HT-29 (cell line): ENCODE data around the gene PC. TPM values are rescaled to one million over a fixed set of nuclear protein-coding genes. Genes with fewer than 3 reads are reported as not detected.

ENCODE experiments used
- DNase-seq: peaks from one replicate; pipeline ENCODE4 v3.0.0-alpha.2; 2015; ENCODE audit warnings: low spot score
- total RNA-seq: library from RNA; depleted of rRNA; stranded (reverse); fragments of >200 nt; shearing (Covaris generic); gene quantifications from 2 replicates; pipeline ENCODE4 v1.2.3, GENCODE V29; 2014

Gene PC
- total RNA-seq, 1 experiment from 2014 or later = 48.8 TPM

DNA sequence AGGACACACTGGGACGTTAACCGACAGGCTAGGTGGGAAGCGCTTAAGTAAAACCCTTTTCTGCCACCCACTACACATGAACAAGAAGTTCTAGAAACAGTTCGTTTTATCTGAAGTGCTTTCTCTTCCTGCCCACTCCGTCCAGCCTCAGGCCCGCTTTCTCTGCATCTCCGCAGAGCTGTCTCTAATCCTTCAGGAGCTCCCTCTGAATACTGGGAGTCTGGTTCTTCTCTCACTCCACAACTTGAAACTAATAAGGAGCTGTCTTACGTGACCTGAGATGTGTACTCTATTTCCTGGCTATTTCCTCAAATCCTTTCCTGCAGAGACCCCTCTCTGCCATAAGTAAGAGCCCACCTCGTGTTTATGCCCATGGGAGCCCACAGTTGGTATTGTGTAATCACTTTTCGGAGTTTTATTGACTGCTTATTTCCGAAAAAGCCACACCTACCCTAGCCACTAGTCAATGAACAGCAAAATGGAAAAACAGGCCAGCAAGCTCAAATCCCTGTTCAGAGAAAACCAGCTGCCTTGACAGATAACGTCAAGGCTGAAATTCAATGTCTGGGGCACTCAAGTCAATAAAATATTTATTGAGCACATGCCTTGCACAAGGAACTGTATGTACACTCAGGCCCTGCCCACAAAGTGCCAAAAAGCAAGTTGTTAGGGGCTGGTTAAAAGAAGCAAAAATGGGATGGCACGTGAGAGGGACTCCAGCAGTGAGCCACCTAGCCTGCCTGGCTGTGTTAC, 4.9 kb downstream of the PC start:
- DNase-seq = no peak

DNA sequence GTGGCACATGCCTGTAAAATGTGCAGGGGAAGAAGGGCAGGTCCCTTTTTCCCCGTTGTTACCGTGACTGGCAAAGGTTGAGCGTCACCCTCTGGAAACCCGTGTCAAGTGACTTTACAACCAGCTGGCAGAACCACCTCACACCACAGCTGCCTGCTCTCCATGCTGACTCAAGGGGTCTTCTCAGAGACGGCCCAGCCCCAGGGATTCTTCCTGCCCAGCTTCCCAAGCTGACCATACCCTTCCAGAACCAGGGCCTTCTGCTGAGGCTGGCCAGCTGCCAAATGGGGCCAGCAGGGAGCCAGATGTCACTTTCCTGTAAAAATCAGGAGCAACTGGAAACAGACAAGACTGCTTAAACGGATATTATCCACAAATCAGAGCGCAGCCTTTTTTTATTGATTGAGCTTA, 6.3 kb downstream of the PC start:
- DNase-seq = peak; percentile 14

DNA sequence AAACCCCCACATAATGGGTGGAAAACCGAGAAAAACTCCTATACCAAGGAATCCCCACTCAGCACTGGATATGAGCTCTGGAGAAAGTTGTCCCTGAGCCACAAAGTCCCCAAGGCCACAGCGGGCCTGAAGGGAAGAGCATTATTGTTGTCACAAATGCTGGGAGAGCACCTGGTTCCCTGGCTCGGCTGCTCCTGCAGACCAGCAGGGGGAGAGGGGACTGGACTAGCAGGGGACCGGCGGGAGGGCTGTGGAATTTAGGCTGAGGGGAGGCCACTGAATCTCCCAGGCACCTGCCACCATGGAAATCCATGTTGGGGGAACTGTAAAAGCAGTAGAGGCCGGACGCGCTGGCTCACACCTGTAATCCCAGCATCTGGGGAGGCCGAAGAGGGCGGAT, 7.0 kb downstream of the PC start:
- no peak for DNase-seq

DNA sequence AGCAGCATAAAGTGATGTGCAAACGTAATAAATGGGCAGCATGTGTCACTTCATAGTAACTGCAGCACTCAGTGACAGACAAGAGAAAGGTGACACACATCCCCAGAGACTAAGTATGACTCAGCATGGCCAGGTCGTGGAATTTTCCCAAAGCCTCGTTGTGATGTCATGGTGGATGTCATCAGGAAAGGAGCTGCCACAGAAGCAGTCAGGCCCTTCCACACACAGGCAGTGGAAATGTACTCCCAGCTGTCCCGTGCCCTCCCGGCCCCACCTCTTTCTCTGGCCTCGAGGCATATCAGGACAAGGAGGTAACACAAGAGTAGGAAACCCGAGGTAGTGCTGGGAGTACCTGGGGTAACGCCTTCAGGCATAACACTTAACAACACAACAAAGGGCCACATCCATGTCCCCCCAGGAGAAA, 8.1 kb downstream of the PC start:
- DNase-seq = peak; percentile 82

DNA sequence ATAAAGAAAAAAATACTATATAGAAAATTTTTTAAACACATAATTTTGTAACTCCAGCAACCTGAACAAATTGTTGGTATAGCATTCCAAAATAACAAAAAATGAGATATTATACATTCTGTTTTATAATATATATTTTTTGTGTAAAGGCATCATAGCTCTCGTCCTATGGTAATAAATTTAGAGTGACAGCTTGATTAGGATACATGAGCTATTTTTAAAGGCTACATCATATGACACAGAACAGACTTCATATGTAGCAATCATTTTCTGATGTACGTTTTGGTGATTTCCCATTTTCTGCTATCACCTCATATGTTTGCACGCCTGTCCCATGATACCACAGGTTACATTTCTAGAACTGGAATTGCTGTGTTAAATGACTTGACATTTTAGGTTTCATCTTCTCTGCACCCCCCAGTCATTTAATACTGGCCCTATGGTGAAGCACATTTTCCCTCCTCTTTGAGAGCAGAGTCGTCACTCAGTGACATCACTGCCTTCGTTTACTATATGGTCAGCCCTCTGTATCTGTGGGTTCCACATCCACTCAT, 19.5 kb downstream of the PC start:
- no peak for DNase-seq

DNA sequence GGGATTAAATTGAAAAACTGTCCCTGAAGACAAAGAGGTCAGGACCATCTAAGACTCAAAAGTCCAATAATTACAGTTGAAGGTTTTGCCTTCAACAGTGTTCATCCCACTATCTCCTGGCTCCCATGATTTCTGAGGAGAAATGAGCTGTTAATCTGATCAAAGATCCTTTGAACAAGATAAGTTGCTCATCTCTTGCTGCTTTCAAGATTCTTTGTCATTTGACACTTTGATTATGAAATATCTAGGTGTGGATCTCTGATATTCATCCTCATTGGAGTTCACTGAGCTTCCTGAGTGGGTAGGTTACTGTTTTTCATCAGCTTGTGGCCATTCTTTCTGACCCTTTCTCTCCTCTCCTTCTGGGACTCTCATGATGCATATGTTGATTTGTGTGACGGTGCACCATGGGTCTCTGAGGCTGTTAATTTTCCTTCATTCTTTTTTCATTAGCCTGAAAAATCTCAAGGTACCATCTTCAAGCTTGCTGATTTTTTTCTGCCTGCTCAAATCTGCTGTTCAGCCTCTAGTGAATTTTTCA, 20.9 kb downstream of the PC start:
- DNase-seq = no peak

DNA sequence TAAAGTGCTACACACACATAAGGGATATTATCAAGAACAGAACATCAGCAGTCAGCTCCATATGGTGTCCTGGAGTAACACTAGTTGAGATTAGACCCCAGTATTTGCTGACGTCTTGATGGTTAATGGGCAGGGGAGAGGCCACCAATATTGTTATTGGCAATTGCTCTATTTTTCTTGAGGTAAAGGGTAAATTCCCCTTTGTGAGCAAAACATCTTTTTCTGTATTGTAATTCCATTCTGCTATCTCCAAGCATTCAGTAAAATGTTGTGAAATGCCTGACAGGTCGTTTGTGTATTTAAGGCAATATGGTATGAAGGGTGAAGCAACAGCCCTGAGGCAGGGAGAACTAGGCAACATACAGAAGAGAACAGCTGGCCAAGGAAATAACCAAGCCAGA, 21.9 kb downstream of the PC start:
- no peak for DNase-seq

DNA sequence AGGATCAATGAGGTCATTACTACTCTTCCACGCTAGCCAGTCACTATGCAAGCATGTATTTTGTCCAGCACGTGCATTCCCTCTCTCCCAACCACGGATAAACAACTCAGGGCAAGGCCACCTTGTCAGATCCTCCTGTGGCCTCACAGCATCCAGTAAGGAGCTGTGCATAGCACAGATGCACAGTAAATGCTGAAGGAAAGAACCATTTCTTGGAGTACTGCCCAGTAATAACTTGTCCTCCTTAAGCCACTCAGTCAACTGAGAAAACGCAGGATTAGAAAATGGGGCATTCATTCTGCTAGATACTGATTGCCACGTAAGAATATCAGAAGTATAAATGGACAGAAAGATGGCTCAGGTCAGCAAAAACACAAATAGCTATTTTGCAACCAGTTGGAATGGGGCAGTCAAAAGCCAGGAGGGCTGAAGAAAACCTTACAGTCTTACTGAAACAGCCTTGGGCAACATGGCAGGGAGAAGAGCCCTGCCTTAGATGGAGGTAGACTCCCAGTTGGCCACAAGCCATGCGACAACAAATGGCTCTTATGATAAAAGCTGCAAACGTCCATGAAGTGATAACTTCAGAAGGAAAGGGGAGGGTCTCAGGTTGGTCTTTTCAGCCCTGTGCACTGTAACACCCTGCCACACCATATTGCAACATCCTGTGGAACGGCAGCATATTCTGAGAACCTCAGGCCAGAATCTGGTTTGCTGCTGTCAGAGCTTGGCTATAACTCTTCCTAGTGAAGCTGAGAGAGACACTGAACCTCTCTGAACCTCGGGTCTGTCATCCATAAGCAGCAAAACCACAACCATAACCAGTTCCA, 23.0 kb downstream of the PC start:
- DNase-seq = no peak

DNA sequence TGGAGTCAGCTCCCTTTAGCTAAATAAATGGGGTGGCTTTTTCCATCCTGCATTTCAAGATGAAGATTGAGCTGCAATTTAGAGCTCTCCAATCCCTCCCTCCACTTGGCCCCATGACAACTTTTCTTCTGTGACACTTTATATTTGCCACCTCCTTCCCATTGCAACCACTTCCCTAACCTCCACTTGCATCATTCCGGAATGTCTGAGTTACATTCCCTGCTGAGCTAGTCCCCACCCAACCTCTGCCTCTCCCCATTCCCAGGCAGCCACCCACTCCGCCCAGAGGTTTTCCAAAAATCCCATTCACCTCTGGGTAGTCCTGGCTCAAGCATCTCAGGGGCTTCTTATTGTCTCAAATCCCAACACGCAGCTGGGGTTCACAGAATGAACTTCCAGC, 24.7 kb downstream of the PC start:
- no peak for DNase-seq

DNA sequence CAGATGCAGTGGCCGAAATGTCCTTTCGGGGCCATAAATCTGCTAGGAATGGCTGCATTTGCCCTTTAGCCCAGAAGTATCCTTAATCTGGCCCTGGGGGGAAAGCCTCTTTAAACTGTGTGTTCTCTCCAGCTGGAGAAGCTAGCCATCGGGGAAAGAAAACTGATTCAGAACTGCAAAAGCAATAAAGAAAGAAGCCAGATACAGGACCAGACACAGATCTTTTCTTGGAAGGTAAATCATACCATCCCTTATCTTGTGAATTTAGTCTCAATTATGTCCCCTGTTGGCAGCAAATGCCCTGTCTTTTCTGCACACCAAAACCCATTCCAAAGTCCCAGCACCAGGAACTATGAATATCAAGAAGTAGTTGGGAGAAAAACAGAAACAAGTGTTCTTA, 25.6 kb downstream of the PC start:
- no peak for DNase-seq

DNA sequence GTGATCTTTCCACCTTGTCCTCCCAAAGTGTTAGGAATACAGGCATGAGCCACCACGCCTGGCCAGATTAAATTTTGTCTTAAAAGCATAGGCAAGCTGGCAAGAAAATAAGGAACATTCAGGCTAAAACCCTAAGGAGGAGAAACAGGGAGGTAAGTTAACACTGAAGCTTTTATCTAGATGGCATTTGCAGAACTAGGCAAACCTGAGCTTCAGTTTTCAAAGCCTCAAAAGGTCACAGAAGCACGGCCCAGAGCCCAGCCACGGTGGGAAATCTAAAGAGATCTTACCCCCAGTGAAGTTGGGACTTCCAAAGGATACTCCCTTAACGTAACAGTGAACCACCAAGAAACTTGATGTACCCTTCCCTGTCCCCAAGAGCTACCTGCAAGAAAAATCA, 28.4 kb downstream of the PC start:
- DNase-seq = no peak

DNA sequence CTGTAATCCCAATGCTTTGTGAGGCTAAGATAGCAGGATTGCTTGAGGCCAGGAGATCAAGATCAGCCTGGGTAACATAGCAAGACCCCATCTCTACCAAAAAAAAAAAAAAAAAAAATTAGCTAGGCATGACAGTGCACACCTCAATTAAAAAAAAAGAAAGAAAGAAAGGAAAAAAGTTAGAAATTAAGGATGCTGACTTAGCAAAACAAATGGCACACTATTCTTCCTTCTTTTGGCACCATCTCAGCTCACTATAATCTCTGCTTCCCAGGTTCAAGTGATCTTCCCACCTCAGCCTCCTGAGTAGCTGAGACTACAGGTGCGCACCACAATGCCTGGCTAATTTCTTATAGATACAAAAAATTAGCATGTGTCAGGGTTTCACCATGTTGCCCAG, 33.9 kb downstream of the PC start:
- no peak for DNase-seq

DNA sequence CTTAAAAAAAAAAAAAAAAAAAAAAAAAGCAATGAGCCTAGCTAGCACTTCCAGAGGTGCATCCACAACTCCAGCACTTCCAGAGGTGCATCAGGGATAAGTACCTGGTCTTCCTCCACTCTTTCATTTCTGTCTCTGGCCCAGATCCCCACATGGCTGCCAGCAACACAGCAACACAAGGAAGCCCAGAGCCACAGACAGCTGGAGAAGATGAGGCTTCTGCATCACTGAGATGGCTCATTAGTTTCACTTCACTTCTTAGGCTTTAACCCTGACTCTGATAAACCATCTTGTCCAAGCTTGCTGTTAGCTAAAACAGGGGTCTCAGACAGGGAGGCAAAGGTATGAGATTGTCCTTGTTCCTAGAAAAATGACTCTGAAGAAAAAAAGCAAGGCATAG, 35.6 kb downstream of the PC start:
- no peak for DNase-seq

DNA sequence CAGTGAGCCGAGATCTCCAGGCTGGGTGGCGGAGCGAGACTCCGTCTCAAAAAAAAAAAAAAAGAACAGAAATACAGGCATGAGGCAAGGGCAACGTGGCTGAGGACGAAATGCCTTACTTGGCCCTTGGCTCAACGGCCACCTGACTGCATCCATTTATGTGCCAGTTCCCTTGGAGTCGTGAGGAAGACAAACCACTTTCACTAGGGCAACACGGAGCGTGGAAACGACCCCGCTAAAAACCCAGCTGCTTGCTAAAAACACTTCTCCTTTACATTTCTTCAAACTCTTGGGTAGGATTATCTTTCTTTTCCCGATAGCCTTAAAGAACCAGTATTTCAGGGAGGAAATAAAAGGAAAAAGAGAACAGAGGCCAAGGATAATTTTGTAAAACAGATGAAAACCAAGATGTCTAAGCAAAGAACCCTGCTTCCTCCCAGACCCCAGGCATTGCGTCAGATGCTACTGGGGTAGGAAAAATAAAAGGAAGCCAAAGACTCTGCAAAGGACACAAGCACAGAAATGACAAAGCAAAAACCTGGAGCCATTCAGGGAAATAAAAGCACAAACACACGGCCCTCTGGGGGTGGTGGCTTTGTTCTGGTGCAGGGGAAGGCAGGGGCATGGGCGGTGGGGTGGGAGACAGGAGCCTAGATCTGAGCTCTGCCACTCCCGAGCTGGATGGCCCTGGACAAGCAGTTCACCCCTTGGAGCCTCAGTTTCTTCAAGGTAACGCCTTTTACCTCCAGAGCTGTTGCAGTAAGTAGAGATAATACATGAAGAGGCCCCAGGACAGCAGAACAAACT, 37.0 kb downstream of the PC start:
- DNase-seq = no peak

DNA sequence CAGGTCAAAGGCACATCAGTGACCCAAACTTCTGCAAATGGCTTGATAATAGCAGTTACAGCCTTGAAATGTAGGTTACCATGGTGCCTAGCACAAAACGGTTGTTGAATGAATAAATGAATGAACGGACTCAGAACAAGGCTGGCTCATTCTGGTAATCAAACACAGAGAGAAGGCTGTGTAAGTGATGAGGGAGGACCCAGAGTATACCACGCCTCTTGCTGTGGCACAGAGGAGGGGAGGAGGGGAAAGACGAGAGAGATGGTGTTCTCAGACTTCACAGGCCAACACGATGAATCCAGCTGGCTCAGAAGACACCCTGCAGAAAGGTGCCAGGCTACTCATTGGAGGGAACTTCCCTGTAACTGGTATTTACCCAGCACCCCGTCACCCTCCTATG, 38.3 kb downstream of the PC start:
- DNase-seq = no peak

DNA sequence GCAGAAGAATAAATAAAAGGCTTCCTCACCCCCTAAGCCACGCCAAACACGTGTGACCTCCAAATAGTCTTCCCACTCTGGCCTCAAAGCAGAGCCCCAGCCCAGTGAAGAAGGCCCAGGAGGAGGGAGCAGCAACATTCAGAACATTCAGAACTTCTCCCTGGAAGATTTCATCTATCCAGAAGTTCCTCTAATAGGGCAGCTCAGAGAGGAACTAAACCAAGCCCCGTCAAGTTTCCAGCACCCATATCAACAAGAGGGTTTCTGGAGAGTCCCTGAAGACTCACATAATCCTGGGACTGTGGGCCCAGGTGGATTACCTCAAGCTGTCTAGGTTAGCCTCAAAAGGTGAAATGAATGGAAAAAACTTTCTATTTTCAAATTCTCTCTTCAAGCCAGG, 39.4 kb downstream of the PC start:
- DNase-seq = no peak

DNA sequence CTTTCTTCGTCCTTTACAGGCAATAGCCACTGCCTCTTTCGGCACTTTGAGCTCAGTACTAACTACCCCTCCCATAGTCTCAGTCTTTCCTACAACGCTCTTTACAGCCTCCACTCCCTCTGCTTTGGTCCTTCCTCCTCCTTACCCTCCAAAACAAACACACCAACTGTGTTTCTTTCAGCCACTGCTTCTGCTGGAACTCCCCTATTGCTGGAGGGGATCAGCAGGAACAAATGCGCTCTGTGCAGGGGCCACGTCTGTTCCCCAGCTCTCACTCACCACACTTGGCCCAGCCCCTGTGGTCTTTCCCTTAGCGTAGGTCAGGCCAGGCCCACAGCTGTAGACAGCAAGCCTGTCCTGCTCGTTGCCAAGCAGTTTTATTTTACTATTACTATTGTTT, 42.3 kb downstream of the PC start:
- no peak for DNase-seq

DNA sequence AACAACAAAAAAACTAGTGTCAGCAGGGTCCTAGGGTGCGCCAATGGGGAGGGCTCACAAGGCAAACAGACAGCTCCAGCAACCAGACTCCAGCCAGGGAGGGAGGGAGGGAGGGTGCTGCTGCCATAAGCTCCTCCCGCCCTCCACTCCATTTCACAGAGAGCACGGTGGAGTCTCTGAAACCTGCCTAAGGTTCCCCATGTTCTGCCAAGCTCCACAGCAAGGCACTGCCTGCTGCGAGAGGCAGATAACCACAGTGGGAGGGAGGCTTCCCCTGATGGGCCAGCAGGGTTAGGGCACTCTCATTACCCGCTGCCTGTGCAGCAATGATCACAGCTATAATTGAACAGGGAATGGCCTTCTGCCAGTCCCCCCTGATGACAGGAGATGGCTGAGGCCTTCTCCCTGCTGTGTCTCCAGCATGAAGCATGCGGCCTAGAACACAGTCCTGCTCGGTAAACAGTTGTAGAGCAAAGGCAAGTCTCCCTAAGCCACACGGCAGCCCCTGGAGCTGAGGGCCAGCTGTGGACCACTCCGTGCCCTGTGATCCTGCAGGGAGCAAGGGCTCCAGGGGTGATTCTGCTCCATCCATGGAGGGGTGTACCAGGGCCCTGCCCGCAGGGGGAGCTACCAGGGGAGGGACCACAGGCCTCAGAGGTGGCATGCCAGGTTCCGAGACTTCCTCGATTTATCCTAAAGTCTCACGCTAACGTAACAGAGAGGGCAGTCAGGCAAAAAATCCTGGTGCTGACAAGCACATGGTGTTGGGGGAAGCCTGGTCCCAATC, 42.9 kb downstream of the PC start:
- no peak for DNase-seq

DNA sequence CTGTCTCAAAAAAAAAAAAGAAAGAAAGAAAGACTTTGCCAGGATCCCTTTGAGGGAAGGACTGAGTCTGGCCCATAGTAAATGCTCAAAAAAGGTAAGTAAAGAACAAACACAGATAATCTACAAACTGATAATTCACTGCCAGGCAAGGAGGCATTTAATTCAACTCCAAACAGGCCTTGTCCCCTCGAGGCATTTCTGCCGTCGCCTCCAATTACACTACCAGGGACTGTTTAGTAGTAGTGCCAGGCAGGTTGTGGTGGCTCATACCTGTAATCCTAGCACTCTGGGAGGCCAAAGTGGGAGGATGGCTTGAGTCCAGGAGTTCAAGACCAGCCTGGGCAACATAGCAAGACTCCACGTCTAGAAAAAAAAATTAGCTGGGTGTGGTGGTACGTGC, 43.7 kb downstream of the PC start:
- no peak for DNase-seq

DNA sequence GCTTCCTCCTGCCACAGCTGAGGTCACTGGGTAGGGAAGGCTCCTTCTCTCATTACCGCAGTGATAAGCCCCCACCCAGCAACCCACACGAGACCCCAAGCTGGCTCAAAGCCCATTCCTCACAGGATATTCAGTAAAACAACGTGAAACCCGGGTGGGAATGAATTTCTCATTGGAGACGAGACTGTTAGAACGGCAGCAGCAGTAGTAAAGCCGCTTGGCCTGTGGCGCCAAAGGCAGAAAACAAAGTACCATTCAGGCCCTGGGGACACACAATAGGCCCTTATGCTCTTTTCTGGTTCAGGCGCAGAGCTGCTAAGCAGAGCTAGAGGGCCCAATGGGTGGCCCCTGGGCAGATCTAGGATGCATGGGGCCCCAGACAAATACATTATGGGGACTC, 45.3 kb downstream of the PC start:
- DNase-seq = no peak

DNA sequence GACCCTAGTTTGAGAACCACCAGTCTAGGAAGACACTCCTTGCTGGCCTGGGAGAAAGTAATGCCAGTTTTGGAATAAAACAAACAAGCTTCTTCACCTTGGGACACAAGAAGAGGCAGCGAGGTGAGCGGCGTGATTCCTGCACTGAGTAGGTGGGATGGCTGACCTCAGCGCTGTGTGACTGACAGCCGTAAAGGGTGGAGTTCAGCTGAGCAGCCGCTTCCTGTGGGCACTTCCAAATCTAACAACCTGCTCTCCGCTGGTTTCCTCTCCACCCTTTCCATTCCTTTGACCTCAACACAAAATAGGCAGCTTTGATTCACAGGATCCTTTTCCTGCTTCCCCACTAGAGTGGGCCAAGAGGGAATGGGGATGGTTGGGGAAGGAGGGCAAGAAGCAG, 45.8 kb downstream of the PC start:
- DNase-seq = no peak
